Measurements from ENCODE around the gene CASZ1.

CASZ1 gene

GRCh38 chr1:10793129-10793651 lies 3.3 kb downstream of the CASZ1 start:
- DNase-seq (ENCODE audit: low read depth in 3 of 3), result no peak

- no peak for DNase-seq (ENCODE audit: low read depth in 3 of 3)
These were observed 5.1 kb downstream of the CASZ1 start for GRCh38 chr1:10791105-10791951.

GRCh38 chr1:10789803-10790702 lies 6.4 kb downstream of the CASZ1 start:
- DNase-seq (ENCODE audit: low read depth in 3 of 3), result no peak

GRCh38 chr1:10789047-10789791 lies 7.2 kb downstream of the CASZ1 start:
- DNase-seq (ENCODE audit: low read depth in 3 of 3), result no peak

GRCh38 chr1:10788592-10789006 lies 7.8 kb downstream of the CASZ1 start:
- DNase-seq (ENCODE audit: low read depth in 3 of 3), result no peak

- no peak for DNase-seq (ENCODE audit: low read depth in 3 of 3)
These were observed 9.2 kb downstream of the CASZ1 start for GRCh38 chr1:10787286-10787685.

- no peak for DNase-seq (ENCODE audit: low read depth in 3 of 3)
These were observed 10.5 kb downstream of the CASZ1 start for GRCh38 chr1:10785728-10786638.

- DNase-seq (ENCODE audit: low read depth in 3 of 3), result no peak
These were observed 11.3 kb downstream of the CASZ1 start for GRCh38 chr1:10784998-10785727.

- DNase-seq (ENCODE audit: low read depth in 3 of 3), result no peak
These were observed 13.8 kb downstream of the CASZ1 start for GRCh38 chr1:10782491-10783244.

GRCh38 chr1:10781137-10781536 lies 15.3 kb downstream of the CASZ1 start:
- no peak for DNase-seq (ENCODE audit: low read depth in 3 of 3)

- no peak for DNase-seq (ENCODE audit: low read depth in 3 of 3)
These were observed 16.6 kb downstream of the CASZ1 start for GRCh38 chr1:10779841-10780240.

- no peak for DNase-seq (ENCODE audit: low read depth in 3 of 3)
These were observed 17.2 kb downstream of the CASZ1 start for GRCh38 chr1:10779201-10779600.

GRCh38 chr1:10778640-10779039 lies 17.8 kb downstream of the CASZ1 start:
- no peak for DNase-seq (ENCODE audit: low read depth in 3 of 3)

- DNase-seq (ENCODE audit: low read depth in 3 of 3), result no peak
These were observed 18.5 kb downstream of the CASZ1 start for GRCh38 chr1:10777749-10778574.

- no peak for DNase-seq (ENCODE audit: low read depth in 3 of 3)
These were observed 20.1 kb downstream of the CASZ1 start for GRCh38 chr1:10776190-10776905.

- no peak for DNase-seq (ENCODE audit: low read depth in 3 of 3)
These were observed 20.7 kb downstream of the CASZ1 start for GRCh38 chr1:10775763-10776162.

GRCh38 chr1:10774615-10775310 lies 21.7 kb downstream of the CASZ1 start:
- no peak for DNase-seq (ENCODE audit: low read depth in 3 of 3)

Data from stimulated activated CD4-positive, alpha-beta T cell treated with anti-CD3 and anti-CD28 coated beads, TNF-alpha, amount 100 ng/mL, for 48 hours (primary cell).